GM23338 (cell line): ENCODE measurements around the gene CLTA. TPM values are rescaled to one million over a fixed set of nuclear protein-coding genes. Genes with fewer than 3 reads are reported as not detected.

Experiments
- ATAC-seq: fragments of 200-7000 bp; cut with Tn5 transposase; 3 replicates; pipeline ENCODE4 v1.9.1; 2020
- DNase-seq: peaks from one replicate; pipeline ENCODE4 v3.0.0-alpha.2; 2015; ENCODE audit warnings: low spot score
- H2AFZ ChIP-seq: fragments of 200-600 bp; sonication (generic); 2 replicates; pipeline ENCODE4 v1.8.0; 2016; ENCODE audit warnings: antibody characterized with exemption, mild to moderate bottlenecking, moderate library complexity
- H3F3A ChIP-seq: fragments of 200-600 bp; sonication (generic); replicated peaks from 2 replicates; pipeline ENCODE4 v1.8.0; 2017; ENCODE audit warnings: antibody characterized with exemption, mixed run types, low read depth
- H3K27ac ChIP-seq: fragments of 200-600 bp; sonication (generic); 2 replicates; pipeline ENCODE4 v1.6.1; 2016; ENCODE audit warnings: low read depth
- H3K27me3 ChIP-seq: fragments of 200-600 bp; sonication (generic); 2 replicates; pipeline ENCODE4 v1.8.0; 2016; ENCODE audit warnings: mild to moderate bottlenecking, mixed run types, moderate library complexity; ENCODE audit not compliant: insufficient read depth
- H3K36me3 ChIP-seq: fragments of 200-600 bp; sonication (generic); 2 replicates; pipeline ENCODE4 v1.8.0; 2016; ENCODE audit warnings: mild to moderate bottlenecking; ENCODE audit not compliant: insufficient read depth
- H3K4me1 ChIP-seq: fragments of 200-600 bp; sonication (generic); 2 replicates; pipeline ENCODE4 v1.8.0; 2016; ENCODE audit warnings: mild to moderate bottlenecking, moderate library complexity; ENCODE audit not compliant: insufficient read depth
- H3K4me2 ChIP-seq: fragments of 200-600 bp; sonication (generic); 2 replicates; pipeline ENCODE4 v1.7.1; 2017; ENCODE audit warnings: mixed run types
- H3K4me3 ChIP-seq: fragments of 200-600 bp; sonication (generic); 2 replicates; pipeline ENCODE4 v1.6.1; 2016; ENCODE audit warnings: mixed run types
- H3K79me2 ChIP-seq: fragments of 200-600 bp; sonication (generic); replicated peaks from 2 replicates; pipeline ENCODE4 v1.8.0; 2017; ENCODE audit warnings: mild to moderate bottlenecking; ENCODE audit not compliant: insufficient read depth
- H3K9me2 ChIP-seq: fragments of 200-600 bp; sonication (generic); 2 replicates; pipeline ENCODE4 v1.8.0; 2017; ENCODE audit not compliant: insufficient read depth
- H4K20me1 ChIP-seq: fragments of 200-600 bp; sonication (generic); replicated peaks from 2 replicates; pipeline ENCODE4 v1.8.0; 2017; ENCODE audit warnings: mild to moderate bottlenecking; ENCODE audit not compliant: insufficient read depth
- H3K27ac Mint-ChIP-seq: 2 replicates; pipeline ENCODE4 v1.8.0; 2020; ENCODE audit warnings: inconsistent platforms, mild to moderate bottlenecking, moderate library complexity, mixed read lengths
- H3K27me3 Mint-ChIP-seq: 3 replicates; pipeline ENCODE4 v1.8.0; 2022; ENCODE audit warnings: low read depth, mild to moderate bottlenecking, moderate library complexity, mixed read lengths, inconsistent platforms; ENCODE audit not compliant: insufficient read depth, poor library complexity
- H3K36me3 Mint-ChIP-seq: 3 replicates; pipeline ENCODE4 v1.8.0; 2021; ENCODE audit warnings: low read depth, mild to moderate bottlenecking, inconsistent platforms, moderate library complexity, mixed read lengths
- H3K4me1 Mint-ChIP-seq: 3 replicates; pipeline ENCODE4 v1.8.0; 2020; ENCODE audit warnings: mild to moderate bottlenecking, inconsistent platforms, mixed read lengths
- H3K4me3 Mint-ChIP-seq: 3 replicates; pipeline ENCODE4 v1.8.0; 2021; ENCODE audit warnings: moderate library complexity, mild to moderate bottlenecking, inconsistent platforms, mixed read lengths
- H3K9me3 Mint-ChIP-seq: 3 replicates; pipeline ENCODE4 v1.8.0; 2020; ENCODE audit warnings: moderate library complexity, mild to moderate bottlenecking, inconsistent platforms, mixed read lengths
- CREB1 ChIP-seq: fragments of 250-450 bp; sonication (Bioruptor Pico); IDR thresholded peaks from 2 replicates; pipeline ENCODE4 v1.5.0; 2020; ENCODE audit warnings: low read depth, mild to moderate bottlenecking, moderate library complexity
- EZH2 ChIP-seq: fragments of 200-600 bp; sonication (generic); IDR thresholded peaks from one replicate; pipeline ENCODE4 v1.8.0; 2017; ENCODE audit warnings: antibody characterized with exemption, mild to moderate bottlenecking, low read depth; ENCODE audit not compliant: unreplicated experiment
- EZH2phosphoT487 ChIP-seq: fragments of 200-600 bp; sonication (generic); IDR thresholded peaks from one replicate; pipeline ENCODE4 v1.8.1; 2018; ENCODE audit warnings: antibody characterized with exemption; ENCODE audit not compliant: unreplicated experiment
- JUNB ChIP-seq: IDR thresholded peaks from one replicate; pipeline ENCODE4 v1.6.1; 2016; ENCODE audit warnings: antibody characterized with exemption; ENCODE audit not compliant: unreplicated experiment
- NANOG ChIP-seq: IDR thresholded peaks from 2 replicates; pipeline ENCODE4 v1.6.1; 2016; ENCODE audit warnings: antibody characterized with exemption, borderline replicate concordance
- POLR2AphosphoS5 ChIP-seq: IDR thresholded peaks from 2 replicates; pipeline ENCODE4 v1.6.1; 2016; ENCODE audit warnings: antibody characterized with exemption, low read depth
- STAT1 ChIP-seq: IDR thresholded peaks from one replicate; pipeline ENCODE4 v1.6.1; 2016; ENCODE audit warnings: antibody characterized with exemption; ENCODE audit not compliant: unreplicated experiment
- ZNF114 ChIP-seq: fragments of 250-450 bp; sonication (Bioruptor Pico); IDR thresholded peaks from 2 replicates; pipeline ENCODE4 v1.5.0; 2020; ENCODE audit warnings: mild to moderate bottlenecking, moderate library complexity
- ZNF331 ChIP-seq: fragments of 250-450 bp; sonication (Bioruptor Pico); IDR thresholded peaks from 2 replicates; pipeline ENCODE4 v1.5.0; 2020; ENCODE audit warnings: low read depth, mild to moderate bottlenecking, moderate library complexity
- polyA plus RNA-seq: library from polyadenylated mRNA; unstranded; fragments of >200 nt; fragmentation: Nextera tagmentation; extraction: Ambion mirVana; gene quantifications from 2 replicates; pipeline ENCODE4 v1.2.1, GENCODE V29; 2016
- total RNA-seq: library from RNA; depleted of rRNA; stranded (reverse); fragments of >200 nt; shearing (Covaris generic); gene quantifications from 2 replicates; pipeline ENCODE4 v1.2.3, GENCODE V29; 2014
- TF ChIP-seq, protein P1 (sequence below), 2 experiments: fragments of 200-600 bp in 1 of 2; sonication (generic) in 1 of 2; conservative IDR thresholded peaks; 2 replicates each; pipeline versions ENCODE4 v1.5.1 to v1.6.1; 2016 to 2017; ENCODE audit warnings: antibody characterized with exemption in 2 of 2, low read depth in 2 of 2, mild to moderate bottlenecking in 2 of 2, moderate library complexity in 1 of 2
- TF ChIP-seq, protein P2 (sequence below): IDR thresholded peaks from one replicate; pipeline ENCODE4 v1.6.1; 2018; ENCODE audit warnings: antibody characterized with exemption; ENCODE audit not compliant: unreplicated experiment
- TF ChIP-seq, protein P3 (sequence below): fragments of 250-450 bp; sonication (Bioruptor Pico); IDR thresholded peaks from 2 replicates; pipeline ENCODE4 v1.5.0; 2020; ENCODE audit warnings: mild to moderate bottlenecking, moderate library complexity
- TF ChIP-seq, protein P4 (sequence below): IDR thresholded peaks from 2 replicates; pipeline ENCODE4 v1.6.1; 2016; ENCODE audit warnings: antibody characterized with exemption

The CLTA gene
- total and polyA plus RNA-seq, 2 experiments from 2014 or later, result 223 to 259 TPM

DNA sequence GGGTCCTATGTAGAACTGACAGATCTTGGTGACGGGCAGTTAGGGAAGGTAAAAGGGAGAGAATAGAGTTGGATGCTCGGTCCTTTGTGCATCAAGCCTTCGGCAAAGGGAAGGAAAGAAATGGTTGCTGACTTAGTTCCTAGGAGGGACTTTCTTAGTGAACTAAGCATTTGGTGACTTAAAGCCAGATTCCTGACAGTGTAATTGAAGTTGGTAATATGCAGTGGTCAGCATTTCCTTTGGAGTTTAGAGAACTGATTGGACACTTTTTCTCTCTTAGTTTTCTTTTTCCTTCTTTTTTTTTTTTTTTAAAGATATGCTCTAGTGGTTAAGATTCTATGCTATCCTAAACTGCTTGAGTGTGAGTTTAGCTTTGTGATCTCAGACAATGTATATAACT, 2.3 kb downstream of the CLTA start:
- DNase-seq, result no peak
- Histone ChIP-seq H3K36me3 (peaks cover 10% of the 10 kb centered on the region; the same call in 1 of the 2 replicates), H2AFZ (no peak overlapping the region), H3K4me3 (peak overlapping the region; percentile 98), H4K20me1 (peaks cover 32% of the 10 kb centered on the region), H3K4me1 (peaks cover 23% of the 10 kb centered on the region), H3K4me2 (peak overlapping the region; percentile 100), H3F3A (no peaks in the 10 kb centered on the region), H3K27ac (no peak overlapping the region), H3K9me2 (no peaks in the 10 kb centered on the region), H3K27me3 (no peaks in the 10 kb centered on the region), H3K79me2 (peaks cover 72% of the 10 kb centered on the region)
- Mint-ChIP-seq H3K4me1 (peaks cover 31% of the 10 kb centered on the region), H3K27ac (no peak overlapping the region), H3K36me3 (peaks cover 26% of the 10 kb centered on the region), H3K27me3 (peaks cover 13% of the 10 kb centered on the region), H3K9me3 (no peaks in the 10 kb centered on the region; the same call in 2 of the 3 replicates), H3K4me3 (peak overlapping the region; percentile 94)
- ATAC-seq, result no peak
- no peak for TF ChIP-seq NANOG
- no peak for TF ChIP-seq STAT1
- TF ChIP-seq, protein P1, sequence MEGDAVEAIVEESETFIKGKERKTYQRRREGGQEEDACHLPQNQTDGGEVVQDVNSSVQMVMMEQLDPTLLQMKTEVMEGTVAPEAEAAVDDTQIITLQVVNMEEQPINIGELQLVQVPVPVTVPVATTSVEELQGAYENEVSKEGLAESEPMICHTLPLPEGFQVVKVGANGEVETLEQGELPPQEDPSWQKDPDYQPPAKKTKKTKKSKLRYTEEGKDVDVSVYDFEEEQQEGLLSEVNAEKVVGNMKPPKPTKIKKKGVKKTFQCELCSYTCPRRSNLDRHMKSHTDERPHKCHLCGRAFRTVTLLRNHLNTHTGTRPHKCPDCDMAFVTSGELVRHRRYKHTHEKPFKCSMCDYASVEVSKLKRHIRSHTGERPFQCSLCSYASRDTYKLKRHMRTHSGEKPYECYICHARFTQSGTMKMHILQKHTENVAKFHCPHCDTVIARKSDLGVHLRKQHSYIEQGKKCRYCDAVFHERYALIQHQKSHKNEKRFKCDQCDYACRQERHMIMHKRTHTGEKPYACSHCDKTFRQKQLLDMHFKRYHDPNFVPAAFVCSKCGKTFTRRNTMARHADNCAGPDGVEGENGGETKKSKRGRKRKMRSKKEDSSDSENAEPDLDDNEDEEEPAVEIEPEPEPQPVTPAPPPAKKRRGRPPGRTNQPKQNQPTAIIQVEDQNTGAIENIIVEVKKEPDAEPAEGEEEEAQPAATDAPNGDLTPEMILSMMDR (conservative IDR thresholded peaks at IDR 0.05; ENCODE audit: low read depth in 2 of 2), result no peak
- TF ChIP-seq POLR2AphosphoS5, result no peak
- no peak for TF ChIP-seq JUNB
- no peak for TF ChIP-seq EZH2
- TF ChIP-seq CREB1 (CRISPR knock-in tag), result no peak
- TF ChIP-seq EZH2phosphoT487, result no peak
- TF ChIP-seq, protein P2, sequence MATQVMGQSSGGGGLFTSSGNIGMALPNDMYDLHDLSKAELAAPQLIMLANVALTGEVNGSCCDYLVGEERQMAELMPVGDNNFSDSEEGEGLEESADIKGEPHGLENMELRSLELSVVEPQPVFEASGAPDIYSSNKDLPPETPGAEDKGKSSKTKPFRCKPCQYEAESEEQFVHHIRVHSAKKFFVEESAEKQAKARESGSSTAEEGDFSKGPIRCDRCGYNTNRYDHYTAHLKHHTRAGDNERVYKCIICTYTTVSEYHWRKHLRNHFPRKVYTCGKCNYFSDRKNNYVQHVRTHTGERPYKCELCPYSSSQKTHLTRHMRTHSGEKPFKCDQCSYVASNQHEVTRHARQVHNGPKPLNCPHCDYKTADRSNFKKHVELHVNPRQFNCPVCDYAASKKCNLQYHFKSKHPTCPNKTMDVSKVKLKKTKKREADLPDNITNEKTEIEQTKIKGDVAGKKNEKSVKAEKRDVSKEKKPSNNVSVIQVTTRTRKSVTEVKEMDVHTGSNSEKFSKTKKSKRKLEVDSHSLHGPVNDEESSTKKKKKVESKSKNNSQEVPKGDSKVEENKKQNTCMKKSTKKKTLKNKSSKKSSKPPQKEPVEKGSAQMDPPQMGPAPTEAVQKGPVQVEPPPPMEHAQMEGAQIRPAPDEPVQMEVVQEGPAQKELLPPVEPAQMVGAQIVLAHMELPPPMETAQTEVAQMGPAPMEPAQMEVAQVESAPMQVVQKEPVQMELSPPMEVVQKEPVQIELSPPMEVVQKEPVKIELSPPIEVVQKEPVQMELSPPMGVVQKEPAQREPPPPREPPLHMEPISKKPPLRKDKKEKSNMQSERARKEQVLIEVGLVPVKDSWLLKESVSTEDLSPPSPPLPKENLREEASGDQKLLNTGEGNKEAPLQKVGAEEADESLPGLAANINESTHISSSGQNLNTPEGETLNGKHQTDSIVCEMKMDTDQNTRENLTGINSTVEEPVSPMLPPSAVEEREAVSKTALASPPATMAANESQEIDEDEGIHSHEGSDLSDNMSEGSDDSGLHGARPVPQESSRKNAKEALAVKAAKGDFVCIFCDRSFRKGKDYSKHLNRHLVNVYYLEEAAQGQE, result no peak
- TF ChIP-seq, protein P3, sequence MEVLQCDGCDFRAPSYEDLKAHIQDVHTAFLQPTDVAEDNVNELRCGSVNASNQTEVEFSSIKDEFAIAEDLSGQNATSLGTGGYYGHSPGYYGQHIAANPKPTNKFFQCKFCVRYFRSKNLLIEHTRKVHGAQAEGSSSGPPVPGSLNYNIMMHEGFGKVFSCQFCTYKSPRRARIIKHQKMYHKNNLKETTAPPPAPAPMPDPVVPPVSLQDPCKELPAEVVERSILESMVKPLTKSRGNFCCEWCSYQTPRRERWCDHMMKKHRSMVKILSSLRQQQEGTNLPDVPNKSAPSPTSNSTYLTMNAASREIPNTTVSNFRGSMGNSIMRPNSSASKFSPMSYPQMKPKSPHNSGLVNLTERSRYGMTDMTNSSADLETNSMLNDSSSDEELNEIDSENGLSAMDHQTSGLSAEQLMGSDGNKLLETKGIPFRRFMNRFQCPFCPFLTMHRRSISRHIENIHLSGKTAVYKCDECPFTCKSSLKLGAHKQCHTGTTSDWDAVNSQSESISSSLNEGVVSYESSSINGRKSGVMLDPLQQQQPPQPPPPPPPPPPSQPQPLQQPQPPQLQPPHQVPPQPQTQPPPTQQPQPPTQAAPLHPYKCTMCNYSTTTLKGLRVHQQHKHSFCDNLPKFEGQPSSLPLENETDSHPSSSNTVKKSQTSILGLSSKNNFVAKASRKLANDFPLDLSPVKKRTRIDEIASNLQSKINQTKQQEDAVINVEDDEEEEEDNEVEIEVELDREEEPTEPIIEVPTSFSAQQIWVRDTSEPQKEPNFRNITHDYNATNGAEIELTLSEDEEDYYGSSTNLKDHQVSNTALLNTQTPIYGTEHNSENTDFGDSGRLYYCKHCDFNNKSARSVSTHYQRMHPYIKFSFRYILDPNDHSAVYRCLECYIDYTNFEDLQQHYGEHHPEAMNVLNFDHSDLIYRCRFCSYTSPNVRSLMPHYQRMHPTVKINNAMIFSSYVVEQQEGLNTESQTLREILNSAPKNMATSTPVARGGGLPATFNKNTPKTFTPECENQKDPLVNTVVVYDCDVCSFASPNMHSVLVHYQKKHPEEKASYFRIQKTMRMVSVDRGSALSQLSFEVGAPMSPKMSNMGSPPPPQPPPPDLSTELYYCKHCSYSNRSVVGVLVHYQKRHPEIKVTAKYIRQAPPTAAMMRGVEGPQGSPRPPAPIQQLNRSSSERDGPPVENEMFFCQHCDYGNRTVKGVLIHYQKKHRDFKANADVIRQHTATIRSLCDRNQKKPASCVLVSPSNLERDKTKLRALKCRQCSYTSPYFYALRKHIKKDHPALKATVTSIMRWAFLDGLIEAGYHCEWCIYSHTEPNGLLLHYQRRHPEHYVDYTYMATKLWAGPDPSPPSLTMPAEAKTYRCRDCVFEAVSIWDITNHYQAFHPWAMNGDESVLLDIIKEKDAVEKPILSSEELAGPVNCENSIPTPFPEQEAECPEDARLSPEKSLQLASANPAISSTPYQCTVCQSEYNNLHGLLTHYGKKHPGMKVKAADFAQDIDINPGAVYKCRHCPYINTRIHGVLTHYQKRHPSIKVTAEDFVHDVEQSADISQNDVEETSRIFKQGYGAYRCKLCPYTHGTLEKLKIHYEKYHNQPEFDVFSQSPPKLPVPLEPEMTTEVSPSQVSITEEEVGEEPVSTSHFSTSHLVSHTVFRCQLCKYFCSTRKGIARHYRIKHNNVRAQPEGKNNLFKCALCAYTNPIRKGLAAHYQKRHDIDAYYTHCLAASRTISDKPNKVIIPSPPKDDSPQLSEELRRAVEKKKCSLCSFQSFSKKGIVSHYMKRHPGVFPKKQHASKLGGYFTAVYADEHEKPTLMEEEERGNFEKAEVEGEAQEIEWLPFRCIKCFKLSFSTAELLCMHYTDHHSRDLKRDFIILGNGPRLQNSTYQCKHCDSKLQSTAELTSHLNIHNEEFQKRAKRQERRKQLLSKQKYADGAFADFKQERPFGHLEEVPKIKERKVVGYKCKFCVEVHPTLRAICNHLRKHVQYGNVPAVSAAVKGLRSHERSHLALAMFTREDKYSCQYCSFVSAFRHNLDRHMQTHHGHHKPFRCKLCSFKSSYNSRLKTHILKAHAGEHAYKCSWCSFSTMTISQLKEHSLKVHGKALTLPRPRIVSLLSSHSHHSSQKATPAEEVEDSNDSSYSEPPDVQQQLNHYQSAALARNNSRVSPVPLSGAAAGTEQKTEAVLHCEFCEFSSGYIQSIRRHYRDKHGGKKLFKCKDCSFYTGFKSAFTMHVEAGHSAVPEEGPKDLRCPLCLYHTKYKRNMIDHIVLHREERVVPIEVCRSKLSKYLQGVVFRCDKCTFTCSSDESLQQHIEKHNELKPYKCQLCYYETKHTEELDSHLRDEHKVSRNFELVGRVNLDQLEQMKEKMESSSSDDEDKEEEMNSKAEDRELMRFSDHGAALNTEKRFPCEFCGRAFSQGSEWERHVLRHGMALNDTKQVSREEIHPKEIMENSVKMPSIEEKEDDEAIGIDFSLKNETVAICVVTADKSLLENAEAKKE (CRISPR knock-in tag), result no peak
- TF ChIP-seq, protein P4, sequence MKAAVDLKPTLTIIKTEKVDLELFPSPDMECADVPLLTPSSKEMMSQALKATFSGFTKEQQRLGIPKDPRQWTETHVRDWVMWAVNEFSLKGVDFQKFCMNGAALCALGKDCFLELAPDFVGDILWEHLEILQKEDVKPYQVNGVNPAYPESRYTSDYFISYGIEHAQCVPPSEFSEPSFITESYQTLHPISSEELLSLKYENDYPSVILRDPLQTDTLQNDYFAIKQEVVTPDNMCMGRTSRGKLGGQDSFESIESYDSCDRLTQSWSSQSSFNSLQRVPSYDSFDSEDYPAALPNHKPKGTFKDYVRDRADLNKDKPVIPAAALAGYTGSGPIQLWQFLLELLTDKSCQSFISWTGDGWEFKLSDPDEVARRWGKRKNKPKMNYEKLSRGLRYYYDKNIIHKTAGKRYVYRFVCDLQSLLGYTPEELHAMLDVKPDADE, result no peak
- no peak for TF ChIP-seq ZNF114 (CRISPR knock-in tag)
- no peak for TF ChIP-seq ZNF331 (CRISPR knock-in tag)
